Myocyte (in vitro differentiated cells): ENCODE data around the gene MEGF11. TPM values are rescaled to one million over a fixed set of nuclear protein-coding genes. Genes with fewer than 3 reads are reported as not detected.
"Not testable (repeated sequence)": the region's sequence is repeated elsewhere in the genome, so short reads cannot be mapped to it uniquely, and the experiment has no call there.

ENCODE experiments used
- DNase-seq: peaks from one replicate; pipeline ENCODE4 v3.0.0-alpha.2; 2012; ENCODE audit warnings: low read depth
- total RNA-seq: library from RNA; depleted of rRNA; stranded (reverse); fragments of >200 nt; gene quantifications from 2 replicates; pipeline ENCODE4 v1.2.3, GENCODE V29; 2014

Gene MEGF11
- total RNA-seq, 1 donor from 2014 or later: not detected

DNA sequence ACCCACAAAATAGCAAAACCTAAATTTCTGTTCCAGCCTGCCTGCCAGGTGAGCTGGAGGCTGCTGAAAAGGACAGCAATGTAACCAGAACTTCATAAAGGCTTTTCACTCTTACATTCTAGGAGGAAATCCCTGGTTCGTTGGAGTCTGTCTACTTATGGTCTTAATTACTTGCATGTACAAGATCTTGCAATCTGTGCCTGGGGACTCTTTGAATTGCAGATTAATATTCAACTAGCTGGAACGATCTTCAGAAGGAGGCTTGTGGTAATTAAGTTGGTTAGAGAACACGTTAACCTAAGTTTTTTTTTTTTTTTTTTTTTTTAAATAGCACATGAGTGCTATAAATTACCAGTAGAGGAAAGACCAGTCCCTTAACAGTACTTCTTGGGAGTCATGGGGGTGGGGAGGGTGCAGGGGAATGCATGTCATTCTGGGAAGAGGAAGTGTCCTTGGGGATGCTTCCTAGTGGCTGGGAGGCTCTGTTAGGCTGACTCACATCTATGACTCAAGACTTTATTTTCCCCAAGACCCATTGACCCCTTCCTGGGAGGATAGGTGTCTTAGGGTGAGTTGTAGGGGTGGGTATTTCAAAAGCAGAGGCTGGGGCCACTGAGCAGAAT is 244.5 kb downstream of the MEGF11 start:
- DNase-seq: no peak

- no peak for DNase-seq
Observed at GRCh38 chr15:66007663-66008262, 245.8 kb downstream of the MEGF11 start.

- no peak for DNase-seq
Observed at GRCh38 chr15:66006986-66007385, 246.6 kb downstream of the MEGF11 start.

DNA sequence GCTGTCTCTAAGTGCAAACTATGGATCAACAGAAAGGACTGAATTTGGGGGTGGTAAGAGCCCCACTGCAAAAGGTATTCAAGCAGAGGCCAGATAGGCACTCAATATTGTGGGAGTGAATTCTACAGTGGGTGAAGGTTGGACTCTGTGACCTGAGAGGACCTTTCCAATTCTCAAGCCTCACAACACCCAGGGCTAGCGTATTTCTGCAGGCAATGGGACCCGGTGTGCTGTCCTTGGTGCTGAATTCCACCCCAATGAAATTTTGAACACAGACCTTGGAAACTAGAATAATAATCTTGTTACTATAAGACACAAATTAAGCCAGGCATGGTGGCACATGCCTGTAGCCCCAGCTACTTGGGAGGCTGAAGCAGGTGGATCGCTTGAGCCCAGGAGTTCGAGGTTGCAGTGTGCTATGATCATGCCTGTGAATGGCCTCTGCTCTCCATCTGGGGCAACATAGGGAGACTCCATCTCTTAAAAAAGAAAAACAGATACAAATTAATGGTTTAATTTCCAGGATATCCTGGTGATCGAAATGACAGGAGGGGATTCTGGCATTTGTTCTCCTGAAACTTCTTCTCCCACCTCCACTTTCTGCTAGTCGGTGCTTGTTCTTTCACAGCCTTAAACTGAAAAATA is 248.8 kb downstream of the MEGF11 start:
- peak; percentile 59 for DNase-seq

DNA sequence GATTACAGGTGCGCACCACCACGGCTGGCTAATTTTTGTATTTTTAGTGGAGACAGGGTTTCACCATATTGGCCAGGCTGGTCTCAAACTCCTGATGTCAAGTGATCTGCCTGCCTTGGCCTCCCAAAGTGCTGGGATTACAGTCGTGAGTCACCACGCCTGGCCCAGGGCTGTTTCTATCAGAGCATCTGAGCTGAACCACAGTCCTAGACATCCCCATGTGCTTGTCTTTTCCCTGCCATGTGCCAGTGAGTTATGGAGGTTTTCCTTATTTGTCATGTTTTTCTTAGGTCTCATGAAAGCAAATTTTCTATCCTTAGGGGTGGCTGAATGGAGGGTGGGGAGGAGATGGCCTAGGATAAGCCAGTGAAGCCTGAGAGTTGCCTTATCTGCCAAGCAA is 250.4 kb downstream of the MEGF11 start:
- not testable (repeated sequence) for DNase-seq

DNA sequence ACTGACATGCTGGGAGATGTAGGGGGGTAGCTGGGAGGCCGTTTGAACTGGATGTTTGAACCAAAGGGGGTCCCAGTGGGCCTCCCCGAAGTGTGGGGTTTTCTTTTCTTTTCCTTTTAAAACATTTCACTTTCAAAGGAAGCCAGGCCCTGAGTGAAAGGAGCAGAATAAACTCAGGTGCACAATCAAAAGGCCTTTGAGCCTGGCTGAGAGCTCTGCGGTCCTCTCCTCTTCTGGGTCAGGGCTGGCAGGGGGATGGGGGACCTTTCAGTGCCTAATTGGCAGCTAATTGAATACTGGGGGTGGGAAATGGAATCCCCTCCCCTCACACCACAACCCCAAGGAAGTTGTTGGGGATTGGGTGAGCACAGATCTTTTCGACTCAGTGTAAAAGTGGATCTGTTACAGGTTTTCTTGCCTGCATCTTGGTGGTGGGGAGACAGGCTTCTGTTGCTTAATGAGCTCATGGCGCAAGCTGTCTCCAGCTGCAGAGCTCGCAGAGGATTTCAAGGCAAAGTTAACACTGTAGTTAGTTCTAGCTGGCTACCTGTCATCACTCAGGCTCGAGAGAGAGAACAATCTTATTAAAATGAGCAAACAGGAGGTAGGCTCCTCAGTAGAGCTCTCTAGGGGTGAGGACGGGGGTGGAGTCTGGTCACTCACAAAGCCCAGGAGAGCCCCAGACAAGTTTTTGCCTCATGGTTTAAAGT is 251.7 kb downstream of the MEGF11 start:
- DNase-seq: no peak

DNA sequence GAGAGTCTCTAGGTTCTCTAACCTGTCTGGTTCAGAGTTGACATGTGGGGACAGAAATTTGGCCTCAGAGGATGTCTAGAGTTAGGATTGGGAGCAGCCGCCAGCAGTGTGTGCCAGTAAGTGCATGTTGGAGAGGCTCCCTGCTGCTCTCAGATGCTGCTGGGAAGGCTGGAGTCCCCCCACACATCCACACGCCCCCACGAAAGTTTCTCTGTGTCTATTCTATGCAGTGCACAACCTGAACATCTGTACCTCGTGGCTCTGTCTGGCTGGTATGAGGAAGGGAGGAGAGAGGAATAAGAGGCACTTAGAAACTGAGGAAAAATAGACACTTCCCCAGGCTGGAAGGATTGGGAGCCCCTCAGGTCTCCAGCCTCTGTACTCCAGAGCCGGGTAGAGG is 252.5 kb downstream of the MEGF11 start:
- DNase-seq: no peak

GRCh38 chr15:65998486-65998885 is 255.1 kb downstream of the MEGF11 start:
- peak; percentile 64 for DNase-seq

- DNase-seq: peak; percentile 63
Observed at GRCh38 chr15:65996901-65997300, 256.6 kb downstream of the MEGF11 start.

GRCh38 chr15:65994832-65995231 is 258.7 kb downstream of the MEGF11 start:
- DNase-seq: no peak

DNA sequence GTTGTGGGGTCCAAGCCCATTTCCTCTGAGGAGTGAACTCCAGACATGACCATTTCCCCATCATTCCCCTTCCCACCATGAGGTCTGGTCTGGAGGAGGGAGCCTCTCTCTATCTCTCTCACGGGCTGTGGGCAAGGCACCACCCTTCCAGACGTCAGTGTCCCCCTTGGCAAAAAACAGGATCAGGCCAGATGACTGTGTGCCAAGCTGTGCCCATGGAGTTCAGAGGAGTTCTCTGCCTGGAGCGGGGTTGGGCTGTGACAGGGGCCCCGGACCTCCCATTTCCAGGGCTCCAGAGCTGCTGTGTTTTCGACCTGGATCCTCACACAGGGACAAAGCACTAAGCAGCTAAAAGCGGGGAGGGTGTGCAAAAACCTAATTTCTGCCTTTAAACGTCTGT is 259.8 kb downstream of the MEGF11 start:
- DNase-seq: no peak

GRCh38 chr15:65993236-65993635 is 260.3 kb downstream of the MEGF11 start:
- no peak for DNase-seq

DNA sequence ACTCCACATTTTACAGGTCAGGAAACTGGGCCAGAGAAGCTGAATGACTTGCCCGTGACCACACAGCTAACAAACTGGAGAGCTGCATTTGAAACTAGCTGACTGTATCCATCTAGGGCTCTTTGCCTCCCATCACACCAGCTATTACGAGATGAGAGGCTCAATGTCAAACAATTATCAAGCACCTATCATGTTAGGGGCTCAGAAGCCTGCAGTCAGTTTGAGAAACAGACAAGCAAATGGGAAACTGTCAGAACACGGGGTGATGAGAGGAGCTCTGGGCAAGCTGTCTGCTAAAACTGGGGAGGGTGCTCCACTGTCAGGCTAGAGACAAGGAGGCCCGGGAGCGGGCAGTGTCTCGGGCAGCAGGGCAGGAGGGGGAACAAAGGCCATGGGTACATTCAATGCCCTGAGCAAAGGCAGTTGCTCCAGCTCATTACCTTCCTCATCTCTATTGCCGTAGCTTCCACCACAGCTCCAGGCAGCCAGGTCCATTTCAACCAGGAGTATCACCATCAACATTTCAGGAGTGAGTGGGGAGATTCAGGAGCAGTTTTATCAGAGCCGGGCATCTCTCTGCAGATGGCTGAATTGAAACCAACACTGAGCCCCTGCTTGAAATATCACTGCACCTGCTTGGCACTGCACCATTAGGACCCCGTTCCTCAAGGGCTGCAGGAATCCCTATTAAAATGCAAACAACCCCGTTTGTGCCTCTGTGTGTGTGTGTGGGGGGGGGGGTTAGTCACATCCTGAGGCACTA is 261.6 kb downstream of the MEGF11 start:
- DNase-seq: no peak

GRCh38 chr15:65990298-65990981 is 263.1 kb downstream of the MEGF11 start:
- no peak for DNase-seq

DNA sequence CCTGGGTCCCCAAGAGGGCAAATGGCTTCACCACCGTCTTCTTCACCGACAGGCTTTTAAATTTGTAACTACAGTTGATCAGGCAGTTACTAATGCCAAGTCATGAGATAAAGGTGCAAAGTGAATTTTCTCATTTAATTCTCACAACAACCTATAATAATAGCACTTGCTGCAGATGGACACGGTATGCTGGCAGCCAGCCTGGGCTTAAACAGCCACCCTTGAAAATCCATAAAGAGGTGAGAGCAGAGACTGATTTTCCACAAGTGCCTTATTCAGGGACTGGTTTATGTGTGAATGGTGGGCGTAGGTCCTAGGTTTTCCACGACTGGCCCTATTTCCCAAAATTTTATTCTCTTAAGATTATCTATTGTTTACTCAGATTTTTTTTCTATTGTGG is 266.4 kb downstream of the MEGF11 start:
- no peak for DNase-seq

- no peak for DNase-seq
Observed at GRCh38 chr15:65986416-65986815, 267.1 kb downstream of the MEGF11 start.

- DNase-seq: no peak
Observed at GRCh38 chr15:65985387-65985786, 268.2 kb downstream of the MEGF11 start.

GRCh38 chr15:65982627-65983322 is 270.8 kb downstream of the MEGF11 start:
- no peak for DNase-seq

- no peak for DNase-seq
Observed at GRCh38 chr15:65981837-65982626, 271.5 kb downstream of the MEGF11 start.
